Suprapubic skin (tissue), 4 donors: Measurements from ENCODE around the gene BAG5. TPM values are rescaled to one million over a fixed set of nuclear protein-coding genes. Genes with fewer than 3 reads are reported as not detected.
A peak's percentile ranks its signal among the peaks of the same experiment; 100 is the strongest.
"Not testable (repeated sequence)": the region's sequence is repeated elsewhere in the genome, so short reads cannot be mapped to it uniquely, and the experiment has no call there.

Source experiments
- DNase-seq, 2 donors: peaks; one replicate each; pipeline ENCODE4 v3.0.0-alpha.2; 2019; ENCODE audit warnings: low spot score in 2 of 2
- H3K27ac ChIP-seq: fragments of 200-600 bp; sonication (generic); one replicate; pipeline ENCODE4 v1.5.1; 2019
- H3K27me3 ChIP-seq: fragments of 200-600 bp; sonication (generic); one replicate; pipeline ENCODE4 v1.5.1; 2019
- H3K36me3 ChIP-seq: fragments of 200-600 bp; sonication (generic); one replicate; pipeline ENCODE4 v1.5.1; 2019
- H3K4me1 ChIP-seq: fragments of 200-600 bp; sonication (generic); one replicate; pipeline ENCODE4 v1.5.1; 2019
- H3K4me3 ChIP-seq: fragments of 200-600 bp; sonication (generic); one replicate; pipeline ENCODE4 v1.5.1; 2019; ENCODE audit warnings: mild to moderate bottlenecking
- H3K9me3 ChIP-seq: fragments of 200-600 bp; sonication (generic); one replicate; pipeline ENCODE4 v1.5.1; 2019
- CTCF ChIP-seq, 2 donors: fragments of 200-600 bp in 1 of 2; fragments of 450-650 bp in 1 of 2; sonication (generic) in 1 of 2; IDR thresholded peaks; one replicate each; pipeline ENCODE4 v1.5.1; 2016 to 2019; ENCODE audit warnings: antibody characterized with exemption in 2 of 2, mild to moderate bottlenecking in 1 of 2, moderate library complexity in 1 of 2
- EP300 ChIP-seq: sonication (generic); formaldehyde crosslinking; IDR thresholded peaks from one replicate; pipeline ENCODE4 v1.6.1; 2017; ENCODE audit warnings: antibody characterized with exemption
- POLR2A ChIP-seq, 2 donors: fragments of 450-650 bp; IDR thresholded peaks; one replicate each; pipeline ENCODE4 v1.6.1; 2017; ENCODE audit warnings: antibody characterized with exemption in 2 of 2, mild to moderate bottlenecking in 2 of 2, moderate library complexity in 2 of 2
- POLR2AphosphoS5 ChIP-seq, 3 donors: sonication (generic); formaldehyde crosslinking; IDR thresholded peaks; one replicate each; pipeline ENCODE4 v1.6.1; 2017; ENCODE audit warnings: antibody characterized with exemption in 3 of 3
- WGBS: methylation state at CpG from one replicate; pipeline ENCODE4 v1.1.5; 2018; 5-methylcytosine and 5-hydroxymethylcytosine counted together
- total RNA-seq, 4 donors: library from RNA; depleted of rRNA; stranded (reverse); fragments of >200 nt; gene quantifications; one replicate each; pipeline ENCODE4 v1.1.0, GENCODE V29; 2016

The BAG5 gene
- total RNA-seq, 4 donors from 2014 or later: 30.2 to 55.1 (median 39.9) TPM

GRCh38 chr14:103527408-103528145, 34.9 kb downstream of the BAG5 start:
- H3K36me3 ChIP-seq: peaks cover 9% of the 10 kb centered on the region
- peak overlapping the region; percentile 75 for H3K4me3 ChIP-seq
- H3K27ac ChIP-seq: peak overlapping the region; percentile 92
- peak in 1 of 2 donors; percentile 68 for DNase-seq
- peaks cover 59% of the 10 kb centered on the region for H3K4me1 ChIP-seq
- no peak for TF ChIP-seq EP300
- no peak for TF ChIP-seq POLR2AphosphoS5 (IDR thresholded peaks at IDR 0.05)
- TF ChIP-seq CTCF (IDR thresholded peaks at IDR 0.05): no peak
- TF ChIP-seq POLR2A (IDR thresholded peaks at IDR 0.05): no peak
- H3K27me3 ChIP-seq: no peaks in the 10 kb centered on the region
- 76% methylated on average over 14 of the region's 14 CpGs for WGBS
- no peaks in the 10 kb centered on the region for H3K9me3 ChIP-seq

- Histone ChIP-seq H3K27me3 (peaks cover 3% of the 10 kb centered on the region), H3K4me3 (no peak overlapping the region), H3K9me3 (no peaks in the 10 kb centered on the region), H3K36me3 (peaks cover 2% of the 10 kb centered on the region), H3K27ac (no peak overlapping the region), H3K4me1 (peaks cover 66% of the 10 kb centered on the region)
- no peak for TF ChIP-seq POLR2AphosphoS5 (IDR thresholded peaks at IDR 0.05)
- TF ChIP-seq POLR2A (IDR thresholded peaks at IDR 0.05): no peak
- WGBS: 69% methylated on average over 1 of the region's 1 CpG
- no peak for DNase-seq
These were observed 35.6 kb downstream of the BAG5 start for GRCh38 chr14:103526914-103527248.

GRCh38 chr14:103526247-103526913, 36.1 kb downstream of the BAG5 start:
- no peak overlapping the region for H3K27ac ChIP-seq

GRCh38 chr14:103525430-103526246, 36.8 kb downstream of the BAG5 start:
- H3K27ac ChIP-seq, H3K9me3 ChIP-seq, H3K36me3 ChIP-seq, H3K27me3 ChIP-seq, H3K4me3 ChIP-seq, DNase-seq: not testable (repeated sequence)
- 80% methylated on average over 16 of the region's 17 CpGs for whole genome bisulfite sequencing
- H3K4me1 ChIP-seq: peaks cover 67% of the 10 kb centered on the region

More at GRCh38 chr14:103526247-103526913, 36.1 kb downstream of the BAG5 start:
- H3K4me3 ChIP-seq: no peak overlapping the region
- TF ChIP-seq EP300: no peak
- TF ChIP-seq CTCF (IDR thresholded peaks at IDR 0.05): no peak
- no peak for TF ChIP-seq POLR2AphosphoS5 (IDR thresholded peaks at IDR 0.05)
- no peak for TF ChIP-seq POLR2A (IDR thresholded peaks at IDR 0.05)
- no peaks in the 10 kb centered on the region for H3K36me3 ChIP-seq
- no peaks in the 10 kb centered on the region for H3K9me3 ChIP-seq
- no peak for DNase-seq
- WGBS: 78% methylated on average over 8 of the region's 8 CpGs
- H3K27me3 ChIP-seq: peaks cover 6% of the 10 kb centered on the region
- peaks cover 67% of the 10 kb centered on the region for H3K4me1 ChIP-seq

GRCh38 chr14:103524002-103524935, 38.2 kb downstream of the BAG5 start:
- no peaks in the 10 kb centered on the region for H3K9me3 ChIP-seq
- H3K36me3 ChIP-seq: no peaks in the 10 kb centered on the region
- H3K27ac ChIP-seq: no peak overlapping the region
- no peak for TF ChIP-seq CTCF (IDR thresholded peaks at IDR 0.05)
- no peak for TF ChIP-seq EP300
- no peak for TF ChIP-seq POLR2A (IDR thresholded peaks at IDR 0.05)
- no peak for TF ChIP-seq POLR2AphosphoS5 (IDR thresholded peaks at IDR 0.05)
- H3K27me3 ChIP-seq: peaks cover 6% of the 10 kb centered on the region
- H3K4me3 ChIP-seq: no peak overlapping the region
- peak in 1 of 2 donors; percentile 62 for DNase-seq
- 81% methylated on average over 12 of the region's 12 CpGs for WGBS
- H3K4me1 ChIP-seq: peaks cover 68% of the 10 kb centered on the region
